ENCODE results near the gene MLYCD.

DNA sequence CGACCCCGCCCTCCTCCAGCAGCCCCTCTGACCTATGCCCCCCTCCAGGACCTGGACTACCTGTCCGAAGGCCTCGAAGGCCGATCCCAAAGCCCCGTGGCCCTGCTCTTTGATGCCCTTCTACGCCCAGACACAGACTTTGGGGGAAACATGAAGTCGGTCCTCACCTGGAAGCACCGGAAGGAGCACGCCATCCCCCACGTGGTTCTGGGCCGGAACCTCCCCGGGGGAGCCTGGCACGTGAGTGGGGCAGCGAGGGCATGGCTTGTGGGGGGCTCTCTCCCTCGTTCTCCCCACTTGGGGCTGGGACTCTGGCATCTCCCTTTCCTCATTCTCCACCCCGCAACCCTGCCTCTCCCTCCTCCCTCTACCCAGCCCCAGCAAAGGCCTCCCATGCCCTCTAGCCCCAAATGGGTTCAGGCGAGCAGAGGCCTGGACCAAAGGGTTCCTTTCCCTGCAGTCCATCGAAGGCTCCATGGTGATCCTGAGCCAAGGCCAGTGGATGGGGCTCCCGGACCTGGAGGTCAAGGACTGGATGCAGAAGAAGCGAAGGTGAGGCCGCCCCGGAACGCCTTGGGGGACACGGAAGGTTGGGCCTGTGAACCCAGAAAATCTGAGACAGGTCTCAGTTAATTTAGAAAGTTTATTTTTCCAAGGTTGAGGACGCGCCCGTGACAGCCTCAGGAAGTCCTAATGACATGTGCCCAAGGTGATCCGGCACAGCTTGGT lies 61.8 kb downstream of the MLYCD start:
- TF ChIP-seq, protein P1, sequence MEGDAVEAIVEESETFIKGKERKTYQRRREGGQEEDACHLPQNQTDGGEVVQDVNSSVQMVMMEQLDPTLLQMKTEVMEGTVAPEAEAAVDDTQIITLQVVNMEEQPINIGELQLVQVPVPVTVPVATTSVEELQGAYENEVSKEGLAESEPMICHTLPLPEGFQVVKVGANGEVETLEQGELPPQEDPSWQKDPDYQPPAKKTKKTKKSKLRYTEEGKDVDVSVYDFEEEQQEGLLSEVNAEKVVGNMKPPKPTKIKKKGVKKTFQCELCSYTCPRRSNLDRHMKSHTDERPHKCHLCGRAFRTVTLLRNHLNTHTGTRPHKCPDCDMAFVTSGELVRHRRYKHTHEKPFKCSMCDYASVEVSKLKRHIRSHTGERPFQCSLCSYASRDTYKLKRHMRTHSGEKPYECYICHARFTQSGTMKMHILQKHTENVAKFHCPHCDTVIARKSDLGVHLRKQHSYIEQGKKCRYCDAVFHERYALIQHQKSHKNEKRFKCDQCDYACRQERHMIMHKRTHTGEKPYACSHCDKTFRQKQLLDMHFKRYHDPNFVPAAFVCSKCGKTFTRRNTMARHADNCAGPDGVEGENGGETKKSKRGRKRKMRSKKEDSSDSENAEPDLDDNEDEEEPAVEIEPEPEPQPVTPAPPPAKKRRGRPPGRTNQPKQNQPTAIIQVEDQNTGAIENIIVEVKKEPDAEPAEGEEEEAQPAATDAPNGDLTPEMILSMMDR (conservative IDR thresholded peaks at IDR 0.05; ENCODE audit: low read depth in 2 of 2): no peak
- TF ChIP-seq, protein P2, sequence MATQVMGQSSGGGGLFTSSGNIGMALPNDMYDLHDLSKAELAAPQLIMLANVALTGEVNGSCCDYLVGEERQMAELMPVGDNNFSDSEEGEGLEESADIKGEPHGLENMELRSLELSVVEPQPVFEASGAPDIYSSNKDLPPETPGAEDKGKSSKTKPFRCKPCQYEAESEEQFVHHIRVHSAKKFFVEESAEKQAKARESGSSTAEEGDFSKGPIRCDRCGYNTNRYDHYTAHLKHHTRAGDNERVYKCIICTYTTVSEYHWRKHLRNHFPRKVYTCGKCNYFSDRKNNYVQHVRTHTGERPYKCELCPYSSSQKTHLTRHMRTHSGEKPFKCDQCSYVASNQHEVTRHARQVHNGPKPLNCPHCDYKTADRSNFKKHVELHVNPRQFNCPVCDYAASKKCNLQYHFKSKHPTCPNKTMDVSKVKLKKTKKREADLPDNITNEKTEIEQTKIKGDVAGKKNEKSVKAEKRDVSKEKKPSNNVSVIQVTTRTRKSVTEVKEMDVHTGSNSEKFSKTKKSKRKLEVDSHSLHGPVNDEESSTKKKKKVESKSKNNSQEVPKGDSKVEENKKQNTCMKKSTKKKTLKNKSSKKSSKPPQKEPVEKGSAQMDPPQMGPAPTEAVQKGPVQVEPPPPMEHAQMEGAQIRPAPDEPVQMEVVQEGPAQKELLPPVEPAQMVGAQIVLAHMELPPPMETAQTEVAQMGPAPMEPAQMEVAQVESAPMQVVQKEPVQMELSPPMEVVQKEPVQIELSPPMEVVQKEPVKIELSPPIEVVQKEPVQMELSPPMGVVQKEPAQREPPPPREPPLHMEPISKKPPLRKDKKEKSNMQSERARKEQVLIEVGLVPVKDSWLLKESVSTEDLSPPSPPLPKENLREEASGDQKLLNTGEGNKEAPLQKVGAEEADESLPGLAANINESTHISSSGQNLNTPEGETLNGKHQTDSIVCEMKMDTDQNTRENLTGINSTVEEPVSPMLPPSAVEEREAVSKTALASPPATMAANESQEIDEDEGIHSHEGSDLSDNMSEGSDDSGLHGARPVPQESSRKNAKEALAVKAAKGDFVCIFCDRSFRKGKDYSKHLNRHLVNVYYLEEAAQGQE (IDR thresholded peaks at IDR 0.05; ENCODE audit: unreplicated experiment): no peak
- TF ChIP-seq CREB1 (CRISPR knock-in tag; IDR thresholded peaks at IDR 0.05; ENCODE audit: low read depth): no peak
- no peak for TF ChIP-seq EZH2 (IDR thresholded peaks at IDR 0.05; ENCODE audit: low read depth, unreplicated experiment)
- no peak for TF ChIP-seq POLR2AphosphoS5 (IDR thresholded peaks at IDR 0.05; ENCODE audit: low read depth)
- no peak for TF ChIP-seq JUNB (IDR thresholded peaks at IDR 0.05; ENCODE audit: unreplicated experiment)
- no peak for TF ChIP-seq EZH2phosphoT487 (IDR thresholded peaks at IDR 0.05; ENCODE audit: unreplicated experiment)
- no peak for TF ChIP-seq ZNF114 (CRISPR knock-in tag; IDR thresholded peaks at IDR 0.05)
- no peak for TF ChIP-seq STAT1 (IDR thresholded peaks at IDR 0.05; ENCODE audit: unreplicated experiment)
- TF ChIP-seq ZNF331 (CRISPR knock-in tag; IDR thresholded peaks at IDR 0.05; ENCODE audit: low read depth): no peak

Data from GM23338 (cell line).